ENCODE data around the gene GCSH.

Gene GCSH

DNA sequence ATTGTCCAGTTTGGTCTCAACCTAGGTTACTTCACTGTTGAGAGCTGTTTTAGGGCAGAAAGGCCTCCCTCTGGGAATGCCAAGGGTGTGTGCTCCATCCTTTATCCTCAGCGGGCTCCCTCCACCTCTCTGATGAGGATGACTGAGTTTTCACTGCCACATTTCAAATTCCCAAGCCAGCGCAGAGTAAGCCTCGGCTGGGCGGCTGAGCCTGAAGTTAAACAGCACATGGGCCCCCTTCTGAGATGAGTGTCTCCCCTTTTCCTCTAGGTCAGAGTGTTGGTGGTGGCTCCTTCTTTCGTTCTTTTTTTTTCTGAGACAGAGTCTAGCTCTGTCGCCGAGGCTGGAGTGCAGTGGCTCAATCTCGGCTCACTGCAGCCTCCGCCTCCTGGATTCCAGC, 5.5 kb upstream of the GCSH start:
- no peak for DNase-seq

- no peak for DNase-seq
These were observed 3.8 kb upstream of the GCSH start for GRCh38 chr16:81099958-81100357.

GRCh38 chr16:81097230-81097629, 1.0 kb upstream of the GCSH start:
- no peak for DNase-seq

DNA sequence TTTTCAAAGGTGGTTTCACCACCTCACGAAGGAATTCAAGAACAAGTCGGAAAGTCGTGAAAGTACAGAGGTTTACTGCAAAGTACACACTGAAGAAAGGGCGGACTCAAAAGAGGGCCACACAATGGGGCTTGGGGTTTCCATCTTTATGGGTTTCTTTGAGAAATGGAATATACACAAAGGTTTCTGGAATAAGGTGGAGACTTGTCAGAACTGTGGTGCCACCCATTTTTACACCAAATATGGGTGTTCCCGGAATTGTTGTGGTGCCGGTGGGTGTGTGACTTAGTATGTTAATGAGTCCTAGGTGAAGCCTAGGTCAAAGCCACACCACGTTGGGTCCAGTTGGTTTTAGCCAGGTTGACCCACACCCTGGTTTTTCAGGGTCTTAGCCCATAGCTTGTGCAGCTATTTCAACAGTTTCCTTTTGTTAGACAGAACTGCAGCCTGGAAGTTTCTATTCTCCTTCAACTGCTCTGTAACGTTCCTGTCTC, 567 bp upstream of the GCSH start:
- no peak for DNase-seq

GRCh38 chr16:81095653-81095952, 592 bp downstream of the GCSH start:
- no peak for DNase-seq

DNA sequence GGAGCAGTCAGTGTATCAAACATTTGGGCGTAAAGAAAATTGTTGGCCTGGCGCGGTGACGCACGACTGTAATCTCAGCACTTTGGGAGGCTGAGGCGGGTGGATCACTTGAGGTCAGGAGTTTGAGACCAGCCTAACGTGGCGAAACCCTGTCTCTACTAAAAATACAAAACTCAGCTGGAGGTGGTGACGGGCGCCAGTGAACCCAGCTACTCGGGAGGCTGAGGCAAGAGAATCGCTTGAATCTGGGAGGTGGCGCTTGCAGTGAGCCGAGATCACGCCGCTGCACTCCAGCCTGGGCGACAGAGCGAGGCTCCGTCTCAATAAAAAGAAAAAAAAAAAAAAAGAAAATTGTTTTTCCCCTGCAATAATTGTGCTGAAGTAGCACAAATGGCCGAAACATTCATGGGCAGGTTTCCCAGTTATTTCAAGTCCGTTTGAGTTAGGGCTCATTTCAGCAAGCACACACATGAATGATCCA, 1.4 kb downstream of the GCSH start:
- DNase-seq, result no peak

- DNase-seq, result no peak
These were observed 7.4 kb downstream of the GCSH start for GRCh38 chr16:81088836-81089235.

DNA sequence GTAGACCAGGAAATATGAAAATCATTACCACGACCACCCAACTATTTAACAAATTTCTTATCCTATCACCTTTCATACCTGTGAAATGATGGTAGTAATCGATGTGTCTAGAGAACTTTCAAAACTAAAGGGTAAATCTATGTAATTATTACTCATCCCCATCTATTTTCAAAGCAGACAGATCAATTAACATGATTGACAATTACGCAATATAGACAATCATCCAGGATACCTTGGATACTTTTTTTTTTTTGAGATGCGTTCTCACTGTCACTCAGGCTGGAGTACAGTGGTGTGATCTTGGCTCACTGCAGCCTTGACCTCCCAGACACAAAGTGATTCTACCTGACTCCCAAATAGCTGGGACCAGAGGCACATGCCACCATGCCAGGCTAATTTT, 15.2 kb downstream of the GCSH start:
- DNase-seq, result no peak

- DNase-seq, result no peak
These were observed 16.0 kb downstream of the GCSH start for GRCh38 chr16:81080233-81080632.

DNA sequence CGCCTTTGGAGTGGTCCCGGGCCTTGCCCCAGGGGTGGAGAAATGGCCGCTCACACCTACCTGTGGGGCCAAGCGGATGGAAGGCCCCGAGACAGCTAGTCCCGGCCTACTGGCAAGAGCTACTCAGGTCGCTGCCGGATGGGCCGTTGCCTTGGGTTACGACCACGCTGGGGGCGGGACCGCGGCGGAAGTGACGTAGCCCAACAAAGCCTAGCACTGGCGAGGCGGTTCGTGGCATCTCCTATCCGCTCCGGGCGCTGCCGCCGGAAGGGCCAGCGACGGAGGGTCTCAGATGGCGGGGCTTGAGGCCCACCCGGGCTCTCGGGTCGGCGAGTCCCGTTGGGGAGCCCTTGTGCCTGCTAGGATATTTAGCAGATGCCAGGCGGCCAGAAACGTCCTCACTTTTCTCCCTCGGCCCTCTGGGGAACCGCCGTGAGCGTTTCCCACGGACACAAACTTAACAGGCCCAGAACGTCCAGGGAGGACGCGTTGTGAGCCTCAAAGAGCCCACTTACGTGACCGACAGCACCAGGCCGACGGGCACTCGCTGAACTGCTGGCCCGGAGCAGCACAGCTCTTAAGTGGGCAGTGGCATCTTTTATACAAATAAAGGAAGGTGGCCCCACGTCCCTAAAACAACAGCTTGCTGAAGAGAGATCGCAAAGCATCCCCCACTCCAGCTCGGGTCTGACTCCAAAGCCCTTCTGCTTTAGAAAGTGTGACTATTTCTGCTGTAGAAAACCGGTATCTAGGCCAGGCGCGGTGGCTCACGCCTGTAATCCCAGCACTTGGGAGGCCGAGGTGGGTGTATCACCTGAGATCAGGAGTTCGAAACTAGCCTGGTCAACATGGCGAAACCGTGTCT, 18.9 kb downstream of the GCSH start, which contains the start of gene C16orf46:
Gene C16orf46 (minus strand): TSS at position 163 of the 865 bp plus-strand sequence. CDS start 13,283 bp downstream, outside the sequence.
- DNase-seq, result peak; percentile 90 to 92

GRCh38 chr16:81076566-81077075, 19.6 kb downstream of the GCSH start:
- DNase-seq, result peak; percentile 89 to 90

DNA sequence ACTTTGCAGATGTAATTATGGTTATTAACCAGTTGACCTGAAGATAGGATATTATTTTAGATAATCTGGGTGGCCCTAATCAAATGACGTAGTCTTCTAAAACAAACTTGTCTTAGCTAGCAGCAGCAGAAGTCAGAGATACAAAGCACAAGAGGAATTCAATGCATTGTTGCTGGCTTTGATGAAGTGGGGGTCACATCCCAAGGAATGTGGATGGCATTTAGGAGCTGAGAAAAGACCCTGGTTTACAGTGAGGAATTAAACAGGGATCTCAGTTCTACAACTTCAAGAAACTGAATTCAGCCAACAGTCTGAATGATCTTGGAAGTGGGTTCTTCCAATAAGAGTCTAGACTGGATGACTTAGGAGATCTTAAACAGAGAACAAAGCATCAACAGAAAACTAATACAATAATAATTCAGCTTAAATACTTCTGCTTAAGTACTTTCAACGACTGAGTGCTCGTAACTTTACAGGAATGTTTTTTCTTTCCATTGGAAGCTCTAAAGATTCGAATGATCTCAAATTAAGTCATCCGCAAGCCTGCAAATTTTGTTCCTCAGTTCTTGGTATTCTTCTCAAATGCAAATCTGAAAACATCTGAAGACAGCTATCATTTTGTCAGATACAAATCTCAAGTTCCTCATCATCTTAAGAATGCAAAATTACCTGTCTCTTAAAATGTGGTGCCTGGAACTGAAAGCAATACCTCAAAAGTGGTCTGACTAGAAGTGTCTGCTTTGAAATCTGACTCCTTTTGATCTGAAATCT, 22.4 kb downstream of the GCSH start:
- no peak for DNase-seq

DNA sequence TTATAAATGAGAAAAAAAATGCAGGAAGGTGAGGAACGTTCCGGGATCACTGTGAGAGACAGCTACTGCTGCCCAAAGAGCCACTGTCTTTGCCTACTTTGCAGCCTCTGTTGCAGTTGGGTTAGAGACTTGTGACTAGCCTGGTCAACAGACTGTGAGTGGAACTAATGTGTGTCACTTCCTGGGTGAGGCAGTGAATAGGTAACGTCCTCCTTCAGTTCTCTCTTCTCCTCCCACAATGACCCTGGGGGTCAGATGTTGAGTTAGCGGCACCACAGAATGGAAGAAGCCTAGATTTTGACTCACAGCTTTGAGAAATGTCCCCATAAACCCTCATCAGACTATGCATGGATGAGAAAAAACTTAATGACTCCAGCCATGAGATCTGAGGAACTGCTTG, 24.4 kb downstream of the GCSH start:
- DNase-seq, result no peak

DNA sequence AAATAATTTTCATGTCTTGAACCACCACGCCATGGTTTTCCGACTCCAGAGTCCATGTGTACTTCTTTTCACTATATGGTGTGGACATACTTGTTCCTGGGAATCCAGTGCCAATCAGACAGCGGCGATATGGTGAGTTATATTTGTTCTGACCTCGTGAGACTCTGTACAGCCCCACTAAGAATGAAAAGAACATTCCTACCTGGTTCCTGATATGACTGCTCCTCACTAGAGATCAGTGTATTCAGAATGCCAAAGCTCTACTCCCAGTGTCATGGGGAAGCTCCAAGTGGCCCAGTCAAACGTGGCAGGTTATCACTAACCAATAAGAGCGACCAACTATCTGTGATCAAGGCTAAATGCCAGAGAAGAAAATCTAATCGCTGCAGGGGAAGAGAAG, 25.2 kb downstream of the GCSH start:
- no peak for DNase-seq

DNA sequence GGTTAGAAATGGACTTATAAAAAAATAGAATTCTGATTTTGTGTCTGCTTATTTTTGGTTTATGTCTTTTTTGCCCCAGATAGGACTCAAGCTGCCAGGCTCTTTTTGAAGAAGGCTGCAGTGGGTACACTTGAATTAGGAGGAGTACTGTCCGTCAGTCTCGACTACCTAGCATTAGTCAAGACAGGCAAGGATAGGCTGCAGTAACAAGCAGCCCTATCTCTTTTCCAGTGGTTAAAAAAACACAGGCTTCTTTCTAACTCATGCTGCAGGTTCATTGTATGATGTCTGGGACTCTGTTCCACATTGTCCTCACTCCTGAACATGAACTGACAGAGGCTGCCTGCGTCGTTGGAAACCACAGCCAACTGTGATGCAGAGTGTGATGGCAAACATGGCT, 27.1 kb downstream of the GCSH start:
- DNase-seq, result no peak

DNA sequence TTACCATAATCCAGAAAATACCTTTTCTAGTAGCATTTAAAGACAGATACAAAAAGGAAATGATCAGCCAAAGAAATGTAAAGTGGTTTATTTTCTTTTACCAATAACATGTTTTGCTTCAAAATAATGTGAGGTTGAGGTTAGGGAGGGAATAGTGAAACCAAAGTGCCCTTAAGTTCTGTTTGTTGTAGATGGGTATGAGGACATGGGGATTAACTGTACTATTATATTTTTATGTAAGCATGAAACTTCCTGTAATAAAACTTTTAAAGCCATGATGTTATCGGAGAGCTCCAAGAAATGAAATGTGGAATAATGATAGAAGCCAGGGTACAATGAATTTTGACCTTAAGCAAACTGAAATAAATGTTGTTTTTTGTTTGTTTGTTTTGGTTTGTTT, 29.0 kb downstream of the GCSH start:
- no peak for DNase-seq

DNA sequence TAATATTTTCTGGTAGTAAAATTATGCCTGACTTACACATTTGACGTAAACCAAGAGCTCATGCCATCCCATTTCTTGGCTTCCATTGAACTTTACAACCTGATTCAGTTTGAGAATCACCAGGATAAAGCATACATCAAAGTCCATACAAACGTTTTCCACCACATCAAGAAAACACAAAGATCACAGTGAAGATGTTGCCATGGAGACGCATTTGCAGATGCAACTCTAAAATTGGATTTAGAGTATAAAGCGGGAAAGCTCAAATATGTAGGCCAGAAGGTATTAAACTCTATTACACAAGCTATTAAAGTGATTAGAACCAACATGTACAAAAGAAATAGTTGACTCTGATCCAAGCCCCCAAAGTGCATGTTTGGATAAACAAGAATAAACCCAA, 29.5 kb downstream of the GCSH start:
- DNase-seq, result no peak

GRCh38 chr16:81061871-81062608, 34.2 kb downstream of the GCSH start:
- DNase-seq, result no peak

GRCh38 chr16:81061307-81061640, 34.9 kb downstream of the GCSH start:
- DNase-seq, result no peak

DNA sequence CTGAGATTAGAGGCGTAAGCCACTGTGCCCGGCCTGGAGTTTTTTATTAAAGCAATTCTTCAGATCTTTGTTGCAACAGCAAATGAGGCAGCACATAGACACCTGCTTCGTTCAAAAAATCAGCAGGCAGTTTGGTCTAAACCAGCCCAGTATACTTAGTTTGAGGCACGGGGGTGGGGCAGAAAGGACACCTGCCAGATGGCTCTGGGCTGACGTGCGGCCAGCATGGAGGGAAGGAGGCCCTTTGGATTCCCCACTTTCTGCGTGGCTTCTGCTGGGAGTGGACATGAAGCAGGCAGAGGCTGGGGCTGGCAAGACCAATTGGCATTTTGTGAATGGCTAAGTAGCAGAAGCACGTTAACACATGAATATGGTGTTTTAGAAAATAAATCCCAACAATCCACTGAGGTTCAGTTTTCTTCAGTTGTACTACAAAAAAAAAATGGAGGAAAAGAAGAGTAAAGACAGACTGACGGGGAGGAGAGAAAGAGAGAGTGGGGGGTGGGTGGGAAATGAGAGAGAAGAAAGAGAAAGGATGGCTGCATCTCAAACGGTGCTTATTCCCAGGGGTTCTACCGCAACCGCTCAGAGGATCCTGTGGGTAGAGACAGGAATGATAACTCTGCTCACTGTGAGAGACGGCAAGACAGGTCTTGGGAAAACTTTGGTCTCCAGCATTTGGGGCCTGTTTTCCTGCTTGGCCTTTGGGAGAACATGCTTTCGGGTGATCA, 35.5 kb downstream of the GCSH start:
- DNase-seq, result no peak

GRCh38 chr16:81053761-81054160, 42.4 kb downstream of the GCSH start:
- DNase-seq, result no peak

- DNase-seq, result no peak
These were observed 53.4 kb downstream of the GCSH start for GRCh38 chr16:81042821-81043220.

DNA sequence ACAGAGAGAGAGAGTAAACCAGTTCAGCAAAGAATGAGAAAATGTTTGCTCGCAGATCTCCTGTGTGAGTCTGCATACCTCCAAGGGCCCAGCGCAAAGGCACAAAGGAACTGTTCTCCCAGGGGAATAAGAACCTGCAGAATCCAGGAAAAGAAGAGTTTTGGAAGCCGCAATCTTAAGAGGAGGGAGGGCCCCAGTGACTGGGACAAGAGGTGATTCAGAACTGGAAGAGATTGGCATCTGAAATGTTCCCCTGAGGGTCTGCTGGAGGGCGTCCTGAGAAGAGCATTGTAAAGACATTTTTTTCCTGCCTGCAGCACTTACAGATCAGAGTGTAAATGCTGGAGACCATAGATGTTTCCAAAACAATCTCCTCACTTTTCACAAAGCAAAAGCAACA, 54.5 kb downstream of the GCSH start:
- DNase-seq, result no peak
